ENCODE results near the gene NXF2B.
"Not testable (repeated sequence)": the region's sequence is repeated elsewhere in the genome, so short reads cannot be mapped to it uniquely, and the experiment has no call there.

DNA sequence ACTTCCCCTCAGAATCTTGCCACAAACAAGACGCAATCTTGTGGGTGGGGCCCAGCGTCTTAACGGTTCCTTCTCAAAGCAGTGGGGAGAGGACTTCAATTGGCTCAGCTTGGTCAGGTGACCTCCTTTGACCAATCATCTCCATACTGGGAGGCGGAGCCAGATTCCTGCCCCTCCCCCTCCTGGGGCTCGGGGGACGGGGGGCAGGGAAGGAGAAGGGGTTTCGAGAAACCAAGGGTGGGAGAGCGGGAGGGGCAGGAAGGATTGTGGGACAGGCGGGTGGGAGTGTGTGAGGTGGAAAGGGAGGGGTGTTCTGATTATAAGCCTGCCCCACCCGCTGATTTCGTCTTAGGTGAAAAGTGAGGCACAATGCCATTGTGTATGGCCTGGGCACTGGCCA is at the start of gene NXF2B:
- TF ChIP-seq, protein P1, sequence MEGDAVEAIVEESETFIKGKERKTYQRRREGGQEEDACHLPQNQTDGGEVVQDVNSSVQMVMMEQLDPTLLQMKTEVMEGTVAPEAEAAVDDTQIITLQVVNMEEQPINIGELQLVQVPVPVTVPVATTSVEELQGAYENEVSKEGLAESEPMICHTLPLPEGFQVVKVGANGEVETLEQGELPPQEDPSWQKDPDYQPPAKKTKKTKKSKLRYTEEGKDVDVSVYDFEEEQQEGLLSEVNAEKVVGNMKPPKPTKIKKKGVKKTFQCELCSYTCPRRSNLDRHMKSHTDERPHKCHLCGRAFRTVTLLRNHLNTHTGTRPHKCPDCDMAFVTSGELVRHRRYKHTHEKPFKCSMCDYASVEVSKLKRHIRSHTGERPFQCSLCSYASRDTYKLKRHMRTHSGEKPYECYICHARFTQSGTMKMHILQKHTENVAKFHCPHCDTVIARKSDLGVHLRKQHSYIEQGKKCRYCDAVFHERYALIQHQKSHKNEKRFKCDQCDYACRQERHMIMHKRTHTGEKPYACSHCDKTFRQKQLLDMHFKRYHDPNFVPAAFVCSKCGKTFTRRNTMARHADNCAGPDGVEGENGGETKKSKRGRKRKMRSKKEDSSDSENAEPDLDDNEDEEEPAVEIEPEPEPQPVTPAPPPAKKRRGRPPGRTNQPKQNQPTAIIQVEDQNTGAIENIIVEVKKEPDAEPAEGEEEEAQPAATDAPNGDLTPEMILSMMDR (IDR thresholded peaks at IDR 0.05), result not testable (repeated sequence)
- TF ChIP-seq POLR2A, POLR2AphosphoS5 (IDR thresholded peaks at IDR 0.05): not testable (repeated sequence)

Data from upper lobe of left lung (tissue), 4 donors.